ENCODE measurements around the gene CAPN5. TPM values are rescaled to one million over a fixed set of nuclear protein-coding genes. Genes with fewer than 3 reads are reported as not detected.

The CAPN5 gene
- polyA plus RNA-seq, 1 experiment, result 18.4 TPM

- POLR2A ChIA-PET, result interaction anchor here (0.7 kb wide), 1 partner anchor 568 kb away, joined by 3 read pairs; no protein-coding TSS in a partner anchor
These were observed 25.6 kb downstream of the CAPN5 start for GRCh38 chr11:77092382-77092781.

DNA sequence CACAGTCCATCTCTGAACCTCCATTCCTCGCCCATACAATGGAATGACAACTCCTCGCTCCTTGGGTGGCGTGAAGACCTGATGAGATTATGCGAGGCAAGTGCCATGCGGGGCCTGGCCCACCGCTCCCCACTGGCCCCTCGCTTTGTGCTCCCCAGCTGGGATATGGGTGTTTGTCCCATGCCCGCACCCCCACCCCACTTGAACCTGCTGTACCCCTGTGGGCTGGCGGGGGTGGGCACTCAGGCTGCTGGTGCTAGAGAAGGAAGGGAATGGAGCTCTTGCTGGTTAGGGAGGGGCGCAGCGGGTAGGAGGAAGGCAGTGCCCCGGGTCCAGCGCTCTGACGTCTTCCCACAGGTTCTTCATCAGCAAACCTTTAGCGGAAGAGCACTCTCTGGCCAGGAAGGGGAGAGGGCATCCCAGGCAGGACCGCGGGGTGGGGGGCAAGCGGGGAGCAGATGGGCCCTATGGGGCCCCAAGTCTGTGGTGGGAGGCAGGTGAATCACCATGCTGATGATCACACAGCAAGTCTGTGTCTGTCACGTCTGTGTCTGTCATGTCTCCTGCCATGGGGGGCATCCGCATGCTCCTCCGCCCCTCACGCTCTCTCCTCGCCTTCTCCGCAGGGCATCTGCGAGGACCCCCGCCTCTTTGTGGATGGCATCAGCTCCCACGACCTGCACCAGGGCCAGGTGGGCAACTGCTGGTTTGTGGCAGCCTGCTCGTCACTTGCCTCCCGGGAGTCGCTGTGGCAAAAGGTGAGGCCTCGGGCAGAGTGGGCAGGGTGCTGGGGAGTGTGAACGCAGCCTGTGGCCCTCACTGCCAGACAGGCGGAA lies 26.5 kb downstream of the CAPN5 start:
- Histone ChIP-seq H3K27me3 (ENCODE audit: control insufficient read depth, insufficient read depth, low read length) (no peaks in the 10 kb centered on the region), H3K4me3 (ENCODE audit: low read depth, low read length) (no peak overlapping the region), H3K36me3 (ENCODE audit: control insufficient read depth, insufficient read depth, low read length) (peaks cover 1% of the 10 kb centered on the region)
- no peak for DNase-seq (ENCODE audit: low read depth)
- TF ChIP-seq CTCF (IDR thresholded peaks at IDR 0.05; ENCODE audit: insufficient read depth, low read depth, low read length), result no peak
- CTCF ChIA-PET, result interaction anchor here (1.4 to 8.6 kb wide), 9 partner anchors 13 to 53 kb away, joined by 3 to 134 read pairs (median 50); partner anchors contain the start of genes CAPN5 and OMP
- POLR2A ChIA-PET, result interaction anchor here (0.7 kb wide), 1 partner anchor 567 kb away, joined by 3 read pairs; no protein-coding TSS in a partner anchor

More at GRCh38 chr11:77092382-77092781, 25.6 kb downstream of the CAPN5 start:
- Histone ChIP-seq H3K27me3 (ENCODE audit: control insufficient read depth, insufficient read depth, low read length) (no peaks in the 10 kb centered on the region), H3K36me3 (ENCODE audit: control insufficient read depth, insufficient read depth, low read length) (peaks cover 1% of the 10 kb centered on the region), H3K4me3 (ENCODE audit: low read depth, low read length) (no peak overlapping the region)
- CTCF ChIA-PET, result interaction anchor here (1.2 to 8.6 kb wide), 16 partner anchors 12 to 456 kb away, joined by 3 to 134 read pairs (median 27); partner anchors contain the start of genes CAPN5, MYO7A and OMP
- no peak for TF ChIP-seq CTCF (IDR thresholded peaks at IDR 0.05; ENCODE audit: insufficient read depth, low read depth, low read length)
- DNase-seq (ENCODE audit: low read depth), result no peak

DNA sequence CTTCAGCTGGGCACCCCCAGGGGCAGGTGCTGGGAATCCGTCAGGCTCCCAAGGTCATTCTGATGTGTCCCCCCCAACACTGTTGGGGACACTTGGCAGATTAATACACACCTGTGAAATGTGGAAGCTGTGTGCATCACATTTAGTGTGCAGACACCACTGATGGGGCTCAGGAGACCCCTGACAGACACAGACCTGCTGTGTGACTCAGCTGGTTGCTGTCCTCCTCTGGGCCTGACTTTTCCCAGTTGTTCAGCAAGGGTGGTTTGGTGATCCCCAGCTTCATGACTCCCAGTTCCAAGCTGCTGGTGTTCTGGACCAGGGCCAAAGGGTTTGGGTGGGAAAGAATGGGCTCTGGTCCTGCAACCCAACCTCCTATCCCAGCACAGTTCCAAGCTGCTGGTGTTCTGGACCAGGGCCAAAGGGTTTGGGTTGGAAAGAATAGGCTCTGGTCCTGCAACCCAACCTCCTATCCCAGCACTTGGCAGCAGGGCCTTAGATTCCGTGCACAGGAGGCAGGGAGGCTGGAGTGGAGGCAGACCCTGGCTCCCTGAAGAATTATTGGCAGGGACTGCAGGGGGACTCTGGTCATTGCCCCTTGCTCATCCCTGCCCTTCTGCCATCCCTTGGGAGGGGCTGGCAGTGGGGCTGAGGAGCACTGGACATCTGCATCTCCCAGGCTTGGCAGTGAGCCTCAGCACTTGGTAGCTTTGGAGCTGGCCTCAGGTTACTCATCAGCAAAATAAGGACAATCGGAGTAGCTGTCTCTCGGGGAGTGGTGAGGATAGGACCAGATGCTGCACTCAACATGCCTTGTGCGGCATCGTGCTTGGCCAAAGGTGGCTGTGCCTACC lies 27.4 kb downstream of the CAPN5 start:
- ChIA-PET CTCF (interaction anchor here (0.7 to 8.6 kb wide), 9 partner anchors 12 to 526 kb away, joined by 3 to 134 read pairs (median 50); partner anchors contain the start of genes CAPN5 and OMP), POLR2A (no interaction called here)
- TF ChIP-seq CTCF (IDR thresholded peaks at IDR 0.05; ENCODE audit: insufficient read depth, low read depth, low read length), result no peak
- no peak for DNase-seq (ENCODE audit: low read depth)
- Histone ChIP-seq H3K27me3 (ENCODE audit: control insufficient read depth, insufficient read depth, low read length) (no peaks in the 10 kb centered on the region), H3K4me3 (ENCODE audit: low read depth, low read length) (no peak overlapping the region), H3K36me3 (ENCODE audit: control insufficient read depth, insufficient read depth, low read length) (peaks cover 1% of the 10 kb centered on the region; the same call in 1 of the 2 replicates)

- peaks cover 1% of the 10 kb centered on the region; the same call in 1 of the 2 replicates for H3K36me3 ChIP-seq (ENCODE audit: control insufficient read depth, insufficient read depth, low read length)
- ChIA-PET POLR2A (no interaction called here), CTCF (interaction anchor here (0.7 to 8.6 kb wide), 9 partner anchors 11 to 525 kb away, joined by 3 to 134 read pairs (median 50); partner anchors contain the start of genes CAPN5 and OMP)
- DNase-seq (ENCODE audit: low read depth), result no peak
- no peak for TF ChIP-seq CTCF (IDR thresholded peaks at IDR 0.05; ENCODE audit: insufficient read depth, low read depth, low read length)
- H3K4me3 ChIP-seq (ENCODE audit: low read depth, low read length), result no peak overlapping the region
- H3K27me3 ChIP-seq (ENCODE audit: control insufficient read depth, insufficient read depth, low read length), result no peaks in the 10 kb centered on the region
These were observed 28.1 kb downstream of the CAPN5 start for GRCh38 chr11:77094841-77095365.
